Right lobe of liver (tissue), 4 donors: Measurements from ENCODE around the gene TTC13.

Experiments
- CTCF ChIP-seq, 4 donors: fragments of 200-600 bp in 3 of 4; fragments of 450-650 bp in 1 of 4; IDR thresholded peaks; one replicate each; pipeline versions ENCODE4 v1.5.1 to v1.8.0; 2016 to 2022; ENCODE audit warnings: antibody characterized with exemption in 4 of 4, mild to moderate bottlenecking in 2 of 4
- POLR2A ChIP-seq: fragments of 450-650 bp; IDR thresholded peaks from one replicate; pipeline ENCODE4 v1.6.1; 2017; ENCODE audit warnings: antibody characterized with exemption, mild to moderate bottlenecking
- donor health status: DM: no; HTN: no; CAD: no.
- donor health status: DM: no; HTN: no; CAD: no.
- donor health status: DM: no; HTN: yes; CAD: no.

GRCh38 chr1:231001892-231002291, 23.2 kb upstream of the TTC13 start:
- no peak for TF ChIP-seq CTCF (IDR thresholded peaks at IDR 0.05)
- TF ChIP-seq POLR2A, result no peak
